Fibroblast of villous mesenchyme (primary cell): ENCODE measurements around the gene PRKCE. TPM values are rescaled to one million over a fixed set of nuclear protein-coding genes. Genes with fewer than 3 reads are reported as not detected.

Experiments used
- DNase-seq: peaks from one replicate; pipeline ENCODE4 v3.0.0-alpha.2; 2010; ENCODE audit warnings: low read depth
- H3K4me3 ChIP-seq: 2 replicates; pipeline ENCODE4 v1.5.1; 2011; ENCODE audit warnings: low read depth, mild to moderate bottlenecking, low read length
- total RNA-seq: library from RNA; depleted of rRNA; stranded (reverse); fragments of >200 nt; gene quantifications from 2 replicates; pipeline ENCODE4 v1.2.3, GENCODE V29; 2012
- TF ChIP-seq, protein P1 (sequence below): IDR thresholded peaks from 2 replicates; pipeline ENCODE4 v1.5.1; 2012; ENCODE audit warnings: low read depth, mild to moderate bottlenecking, low read length; ENCODE audit not compliant: insufficient read depth

The PRKCE gene
- total RNA-seq, 1 donor = 27.2 TPM

DNA sequence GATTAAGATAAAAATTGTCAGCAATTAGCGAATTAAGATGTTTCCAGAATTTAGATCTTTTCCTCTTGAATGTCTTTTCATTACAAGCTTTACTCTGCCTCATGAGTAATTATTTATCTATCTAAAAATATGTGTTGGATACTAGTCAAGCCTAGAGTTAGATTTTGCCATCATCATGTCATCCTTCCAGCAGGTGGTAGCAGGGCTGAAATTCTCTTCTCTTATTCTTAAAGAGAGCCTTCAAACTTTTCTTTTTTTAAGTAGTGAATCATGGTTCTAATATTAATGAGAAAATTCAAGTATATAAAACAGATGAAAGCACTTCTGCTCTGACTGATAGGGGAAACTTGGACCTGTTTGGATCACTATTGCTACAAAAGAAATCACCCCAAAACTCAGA is 405.1 kb downstream of the PRKCE start:
- no peak overlapping the region for H3K4me3 ChIP-seq
- DNase-seq = no peak
- TF ChIP-seq, protein P1, sequence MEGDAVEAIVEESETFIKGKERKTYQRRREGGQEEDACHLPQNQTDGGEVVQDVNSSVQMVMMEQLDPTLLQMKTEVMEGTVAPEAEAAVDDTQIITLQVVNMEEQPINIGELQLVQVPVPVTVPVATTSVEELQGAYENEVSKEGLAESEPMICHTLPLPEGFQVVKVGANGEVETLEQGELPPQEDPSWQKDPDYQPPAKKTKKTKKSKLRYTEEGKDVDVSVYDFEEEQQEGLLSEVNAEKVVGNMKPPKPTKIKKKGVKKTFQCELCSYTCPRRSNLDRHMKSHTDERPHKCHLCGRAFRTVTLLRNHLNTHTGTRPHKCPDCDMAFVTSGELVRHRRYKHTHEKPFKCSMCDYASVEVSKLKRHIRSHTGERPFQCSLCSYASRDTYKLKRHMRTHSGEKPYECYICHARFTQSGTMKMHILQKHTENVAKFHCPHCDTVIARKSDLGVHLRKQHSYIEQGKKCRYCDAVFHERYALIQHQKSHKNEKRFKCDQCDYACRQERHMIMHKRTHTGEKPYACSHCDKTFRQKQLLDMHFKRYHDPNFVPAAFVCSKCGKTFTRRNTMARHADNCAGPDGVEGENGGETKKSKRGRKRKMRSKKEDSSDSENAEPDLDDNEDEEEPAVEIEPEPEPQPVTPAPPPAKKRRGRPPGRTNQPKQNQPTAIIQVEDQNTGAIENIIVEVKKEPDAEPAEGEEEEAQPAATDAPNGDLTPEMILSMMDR = no peak

DNA sequence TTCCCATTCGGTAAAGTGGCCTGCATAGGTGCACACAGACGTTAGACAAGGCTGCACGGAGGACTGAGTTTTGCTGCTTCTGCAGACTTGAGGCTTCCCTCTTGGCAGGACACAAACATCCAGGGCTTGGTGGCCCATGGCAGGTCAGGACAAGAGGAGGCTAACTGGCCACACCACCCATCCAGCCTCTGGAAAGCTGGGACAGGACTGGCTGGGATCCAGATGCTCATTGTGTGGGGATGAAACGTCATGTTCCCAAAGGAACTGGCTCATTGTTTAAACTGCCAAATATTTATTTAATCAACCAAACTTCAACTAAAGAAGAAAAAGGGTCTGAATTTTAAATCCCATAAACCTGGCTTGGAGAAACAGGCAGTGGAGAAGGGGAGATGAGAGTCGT is 406.7 kb downstream of the PRKCE start:
- TF ChIP-seq, protein P1 = no peak
- no peak for DNase-seq
- H3K4me3 ChIP-seq = no peak overlapping the region

DNA sequence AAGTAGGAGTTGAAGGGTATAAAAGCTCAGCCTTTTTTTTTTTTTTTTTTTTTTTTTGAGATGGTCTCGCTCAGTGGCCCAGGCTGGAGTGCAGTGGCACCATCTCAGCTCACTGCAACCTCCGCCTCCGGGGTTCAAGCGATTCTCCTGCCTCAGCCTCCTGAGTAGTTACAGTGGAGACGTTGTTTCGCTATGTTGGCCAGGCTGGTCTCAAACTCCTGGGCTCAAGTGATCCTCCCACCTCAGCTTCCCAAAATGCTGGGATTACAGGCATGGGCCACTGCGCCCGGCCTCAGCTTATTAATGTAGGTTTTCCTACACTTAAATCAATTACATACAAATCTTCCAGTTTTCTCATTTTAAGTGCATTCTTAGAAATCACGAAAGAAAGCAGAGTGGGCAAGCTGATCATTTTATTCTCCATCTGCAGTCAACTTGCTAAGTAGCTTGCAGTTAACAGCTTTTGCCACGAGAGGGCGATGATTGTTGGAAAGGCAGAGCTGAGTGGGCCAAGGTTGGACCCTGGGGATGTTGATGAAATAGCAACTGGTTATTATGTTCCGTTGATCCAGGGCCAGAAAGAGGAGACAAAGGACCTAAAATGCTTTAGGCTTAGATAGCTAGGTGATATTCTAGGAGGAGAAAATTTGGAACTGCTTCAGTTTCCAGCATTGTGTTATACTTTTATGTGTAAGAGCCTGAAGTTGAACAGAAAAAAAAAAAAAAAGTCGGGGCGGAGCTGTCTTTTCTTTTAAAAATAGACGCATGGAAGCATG is 411.4 kb downstream of the PRKCE start:
- no peak overlapping the region for H3K4me3 ChIP-seq
- TF ChIP-seq, protein P1 = peak; percentile 94
- peak; percentile 92 for DNase-seq

DNA sequence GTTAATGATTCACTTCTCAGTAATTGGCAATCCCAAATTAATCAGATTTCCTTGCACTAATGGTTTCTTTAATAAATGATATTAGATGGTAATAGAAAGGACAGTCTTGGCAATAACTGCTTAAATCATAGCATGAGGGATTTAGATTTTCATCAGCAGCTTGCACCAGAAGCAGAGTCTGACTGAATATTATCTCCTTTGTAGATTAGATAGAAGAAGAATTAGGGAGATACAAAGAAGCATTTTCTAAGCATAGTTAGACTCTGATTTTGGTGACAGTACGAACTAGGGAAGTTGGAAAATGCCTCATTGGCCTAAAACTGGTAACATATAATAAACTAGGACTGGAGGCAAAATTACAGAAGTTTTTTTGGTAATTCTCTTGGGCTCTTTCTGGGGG is 412.9 kb downstream of the PRKCE start:
- no peak overlapping the region for H3K4me3 ChIP-seq
- TF ChIP-seq, protein P1 = no peak
- DNase-seq = no peak

DNA sequence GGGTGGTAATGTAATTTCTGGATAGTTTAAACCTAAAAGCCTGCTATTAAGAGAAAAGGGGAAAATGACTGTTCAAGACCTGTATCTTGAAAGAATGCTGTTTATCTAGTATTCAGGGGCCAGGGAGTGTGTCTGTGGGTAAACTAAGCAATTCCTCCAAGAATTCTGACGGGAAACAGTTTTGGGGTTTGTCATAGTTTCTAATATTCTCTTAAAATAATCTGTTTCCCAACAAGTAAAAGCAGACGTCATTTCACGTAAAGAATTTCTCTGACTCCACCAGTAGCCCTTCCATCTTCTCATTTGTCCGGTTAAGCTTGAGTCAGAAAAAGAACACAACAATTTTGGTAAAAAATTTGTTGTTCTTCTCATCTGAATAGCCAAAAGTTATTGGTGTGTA is 413.7 kb downstream of the PRKCE start:
- TF ChIP-seq, protein P1 = no peak
- DNase-seq = peak; percentile 86
- H3K4me3 ChIP-seq = no peak overlapping the region

DNA sequence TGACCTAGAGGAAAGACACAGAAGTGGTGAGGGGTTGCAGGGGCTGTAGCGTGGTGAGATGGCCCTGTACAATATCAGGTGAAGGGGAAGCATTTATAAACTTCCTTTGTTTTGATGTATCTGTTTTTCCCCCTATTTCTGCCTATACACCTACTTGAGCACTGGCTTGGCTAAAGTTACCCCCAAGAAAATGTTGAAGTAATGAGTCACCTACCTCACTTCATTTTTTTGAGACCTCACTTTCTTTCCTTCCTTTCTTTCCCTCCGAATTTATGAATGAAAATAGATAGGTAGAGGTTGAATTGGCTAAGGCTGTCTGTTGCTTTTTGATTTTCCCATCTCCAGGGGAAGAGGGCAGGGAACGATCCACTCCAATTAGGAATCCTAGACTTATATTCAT is 414.6 kb downstream of the PRKCE start:
- H3K4me3 ChIP-seq = no peak overlapping the region
- DNase-seq = no peak
- TF ChIP-seq, protein P1 = no peak

DNA sequence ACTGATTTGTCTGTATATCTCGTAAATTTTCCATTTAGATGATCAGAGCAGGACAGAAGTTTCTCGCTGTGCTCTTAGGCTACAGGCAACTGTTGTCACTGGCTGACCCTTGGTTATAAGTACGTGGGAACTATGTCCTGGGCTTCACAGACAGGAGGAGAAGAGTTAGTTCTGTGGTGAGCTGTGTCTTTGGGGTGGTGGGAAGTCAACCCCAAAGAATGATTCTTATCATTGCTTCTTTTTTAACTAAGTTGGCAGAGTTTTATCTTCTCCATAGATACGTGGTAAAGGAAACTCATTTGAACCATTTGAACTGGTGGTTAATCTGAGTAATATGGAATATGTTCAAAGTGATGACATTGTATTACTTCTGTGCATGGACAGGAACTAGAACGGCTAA is 415.1 kb downstream of the PRKCE start:
- TF ChIP-seq, protein P1 = no peak
- no peak overlapping the region for H3K4me3 ChIP-seq
- DNase-seq = peak; percentile 80
